Measurements from ENCODE around the gene PXN. TPM values are rescaled to one million over a fixed set of nuclear protein-coding genes. Genes with fewer than 3 reads are reported as not detected.

PXN gene
- total RNA-seq: 35.2 and 77.0 TPM in 2 replicates

GRCh38 chr12:120265473-120266179 is at the start of gene PXN:
PXN (minus strand) TSS chr12:120265730; CDS start chr12:120265629, 101 bp downstream.

GRCh38 chr12:120301962-120302815 is 36.7 kb upstream of the PXN start, which contains the start of gene SIRT4:
SIRT4 (plus strand) TSS chr12:120302321; CDS start chr12:120303562, 1,241 bp downstream.

GRCh38 chr12:120292661-120293531 is 27.4 kb upstream of the PXN start, which contains the start of gene RNU4-1:
RNU4-1 (minus strand) TSS chr12:120293237.

GRCh38 chr12:120194534-120195395 is 70.8 kb downstream of the PXN start, which contains the start of gene GCN1:
GCN1 (minus strand) TSS chr12:120194715; CDS start chr12:120194697, 18 bp downstream.

Other genes starting within 250 kb of the PXN start
- 24.9 and 33.3 TPM in 2 replicates for gene RAB35, start 149.0 kb downstream of the PXN start, total RNA-seq
- 78.9 and 143 TPM in 2 replicates for gene GCN1, start 71.0 kb downstream of the PXN start, total RNA-seq
- 3,050 and 5,524 TPM in 2 replicates for gene RPLP0, start 64.6 kb downstream of the PXN start, total RNA-seq
- under 0.01 TPM in 1 of 2 replicates, not detected in the other for gene RNU4-2, start 26.2 kb upstream of the PXN start, total RNA-seq
- gene RNU4-1, start 27.5 kb upstream of the PXN start, total RNA-seq: under 0.01 TPM in 1 of 2 replicates, not detected in the other
- 0.68 and 1.1 TPM in 2 replicates for gene SIRT4, start 36.6 kb upstream of the PXN start, total RNA-seq
- not detected in 2 replicates for gene PLA2G1B, start 62.0 kb upstream of the PXN start, total RNA-seq
- not detected in 2 replicates for gene MSI1, start 103.4 kb upstream of the PXN start, total RNA-seq
- gene COX6A1, start 172.4 kb upstream of the PXN start, total RNA-seq: 381 and 699 TPM in 2 replicates
- gene TRIAP1, start 180.7 kb upstream of the PXN start, total RNA-seq: 27.8 and 70.1 TPM in 2 replicates
- gene GATC, start 180.7 kb upstream of the PXN start, total RNA-seq: 22.2 and 22.4 TPM in 2 replicates
- 218 and 289 TPM in 2 replicates for gene SRSF9, start 204.0 kb upstream of the PXN start, total RNA-seq
- 281 and 342 TPM in 2 replicates for gene DYNLL1, start 230.4 kb upstream of the PXN start, total RNA-seq

All from nasal cavity respiratory epithelium epithelial cell of viscerocranial mucosa (primary cell).